GM23338 (cell line): ENCODE results near the gene SLC66A1. TPM values are rescaled to one million over a fixed set of nuclear protein-coding genes. Genes with fewer than 3 reads are reported as not detected.

Experiments
- ATAC-seq: fragments of 200-7000 bp; cut with Tn5 transposase; 3 replicates; pipeline ENCODE4 v1.9.1; 2020
- DNase-seq: peaks from one replicate; pipeline ENCODE4 v3.0.0-alpha.2; 2015; ENCODE audit warnings: low spot score
- H2AFZ ChIP-seq: fragments of 200-600 bp; sonication (generic); 2 replicates; pipeline ENCODE4 v1.8.0; 2016; ENCODE audit warnings: antibody characterized with exemption, mild to moderate bottlenecking, moderate library complexity
- H3F3A ChIP-seq: fragments of 200-600 bp; sonication (generic); replicated peaks from 2 replicates; pipeline ENCODE4 v1.8.0; 2017; ENCODE audit warnings: antibody characterized with exemption, mixed run types, low read depth
- H3K27ac ChIP-seq: fragments of 200-600 bp; sonication (generic); 2 replicates; pipeline ENCODE4 v1.6.1; 2016; ENCODE audit warnings: low read depth
- H3K27me3 ChIP-seq: fragments of 200-600 bp; sonication (generic); 2 replicates; pipeline ENCODE4 v1.8.0; 2016; ENCODE audit warnings: mild to moderate bottlenecking, mixed run types, moderate library complexity; ENCODE audit not compliant: insufficient read depth
- H3K36me3 ChIP-seq: fragments of 200-600 bp; sonication (generic); 2 replicates; pipeline ENCODE4 v1.8.0; 2016; ENCODE audit warnings: mild to moderate bottlenecking; ENCODE audit not compliant: insufficient read depth
- H3K4me1 ChIP-seq: fragments of 200-600 bp; sonication (generic); 2 replicates; pipeline ENCODE4 v1.8.0; 2016; ENCODE audit warnings: mild to moderate bottlenecking, moderate library complexity; ENCODE audit not compliant: insufficient read depth
- H3K4me2 ChIP-seq: fragments of 200-600 bp; sonication (generic); 2 replicates; pipeline ENCODE4 v1.7.1; 2017; ENCODE audit warnings: mixed run types
- H3K4me3 ChIP-seq: fragments of 200-600 bp; sonication (generic); 2 replicates; pipeline ENCODE4 v1.6.1; 2016; ENCODE audit warnings: mixed run types
- H3K79me2 ChIP-seq: fragments of 200-600 bp; sonication (generic); replicated peaks from 2 replicates; pipeline ENCODE4 v1.8.0; 2017; ENCODE audit warnings: mild to moderate bottlenecking; ENCODE audit not compliant: insufficient read depth
- H3K9me2 ChIP-seq: fragments of 200-600 bp; sonication (generic); 2 replicates; pipeline ENCODE4 v1.8.0; 2017; ENCODE audit not compliant: insufficient read depth
- H4K20me1 ChIP-seq: fragments of 200-600 bp; sonication (generic); replicated peaks from 2 replicates; pipeline ENCODE4 v1.8.0; 2017; ENCODE audit warnings: mild to moderate bottlenecking; ENCODE audit not compliant: insufficient read depth
- H3K27ac Mint-ChIP-seq: 2 replicates; pipeline ENCODE4 v1.8.0; 2020; ENCODE audit warnings: inconsistent platforms, mild to moderate bottlenecking, moderate library complexity, mixed read lengths
- H3K27me3 Mint-ChIP-seq: 3 replicates; pipeline ENCODE4 v1.8.0; 2022; ENCODE audit warnings: low read depth, mild to moderate bottlenecking, moderate library complexity, mixed read lengths, inconsistent platforms; ENCODE audit not compliant: insufficient read depth, poor library complexity
- H3K36me3 Mint-ChIP-seq: 3 replicates; pipeline ENCODE4 v1.8.0; 2021; ENCODE audit warnings: low read depth, mild to moderate bottlenecking, inconsistent platforms, moderate library complexity, mixed read lengths
- H3K4me1 Mint-ChIP-seq: 3 replicates; pipeline ENCODE4 v1.8.0; 2020; ENCODE audit warnings: mild to moderate bottlenecking, inconsistent platforms, mixed read lengths
- H3K4me3 Mint-ChIP-seq: 3 replicates; pipeline ENCODE4 v1.8.0; 2021; ENCODE audit warnings: moderate library complexity, mild to moderate bottlenecking, inconsistent platforms, mixed read lengths
- H3K9me3 Mint-ChIP-seq: 3 replicates; pipeline ENCODE4 v1.8.0; 2020; ENCODE audit warnings: moderate library complexity, mild to moderate bottlenecking, inconsistent platforms, mixed read lengths
- CREB1 ChIP-seq: fragments of 250-450 bp; sonication (Bioruptor Pico); IDR thresholded peaks from 2 replicates; pipeline ENCODE4 v1.5.0; 2020; ENCODE audit warnings: low read depth, mild to moderate bottlenecking, moderate library complexity
- ETS1 ChIP-seq: IDR thresholded peaks from 2 replicates; pipeline ENCODE4 v1.6.1; 2016; ENCODE audit warnings: antibody characterized with exemption
- EZH2 ChIP-seq: fragments of 200-600 bp; sonication (generic); IDR thresholded peaks from one replicate; pipeline ENCODE4 v1.8.0; 2017; ENCODE audit warnings: antibody characterized with exemption, mild to moderate bottlenecking, low read depth; ENCODE audit not compliant: unreplicated experiment
- EZH2phosphoT487 ChIP-seq: fragments of 200-600 bp; sonication (generic); IDR thresholded peaks from one replicate; pipeline ENCODE4 v1.8.1; 2018; ENCODE audit warnings: antibody characterized with exemption; ENCODE audit not compliant: unreplicated experiment
- JUNB ChIP-seq: IDR thresholded peaks from one replicate; pipeline ENCODE4 v1.6.1; 2016; ENCODE audit warnings: antibody characterized with exemption; ENCODE audit not compliant: unreplicated experiment
- NANOG ChIP-seq: IDR thresholded peaks from 2 replicates; pipeline ENCODE4 v1.6.1; 2016; ENCODE audit warnings: antibody characterized with exemption, borderline replicate concordance
- POLR2AphosphoS5 ChIP-seq: IDR thresholded peaks from 2 replicates; pipeline ENCODE4 v1.6.1; 2016; ENCODE audit warnings: antibody characterized with exemption, low read depth
- STAT1 ChIP-seq: IDR thresholded peaks from one replicate; pipeline ENCODE4 v1.6.1; 2016; ENCODE audit warnings: antibody characterized with exemption; ENCODE audit not compliant: unreplicated experiment
- ZNF114 ChIP-seq: fragments of 250-450 bp; sonication (Bioruptor Pico); IDR thresholded peaks from 2 replicates; pipeline ENCODE4 v1.5.0; 2020; ENCODE audit warnings: mild to moderate bottlenecking, moderate library complexity
- ZNF331 ChIP-seq: fragments of 250-450 bp; sonication (Bioruptor Pico); IDR thresholded peaks from 2 replicates; pipeline ENCODE4 v1.5.0; 2020; ENCODE audit warnings: low read depth, mild to moderate bottlenecking, moderate library complexity
- ZNF462 ChIP-seq: fragments of 250-450 bp; sonication (Bioruptor Pico); IDR thresholded peaks from 2 replicates; pipeline ENCODE4 v1.5.0; 2020; ENCODE audit warnings: mild to moderate bottlenecking, moderate library complexity
- polyA plus RNA-seq: library from polyadenylated mRNA; unstranded; fragments of >200 nt; fragmentation: Nextera tagmentation; extraction: Ambion mirVana; gene quantifications from 2 replicates; pipeline ENCODE4 v1.2.1, GENCODE V29; 2016
- total RNA-seq: library from RNA; depleted of rRNA; stranded (reverse); fragments of >200 nt; shearing (Covaris generic); gene quantifications from 2 replicates; pipeline ENCODE4 v1.2.3, GENCODE V29; 2014
- TF ChIP-seq, protein P1 (sequence below): IDR thresholded peaks from one replicate; pipeline ENCODE4 v1.6.1; 2018; ENCODE audit warnings: antibody characterized with exemption; ENCODE audit not compliant: unreplicated experiment
- TF ChIP-seq, protein P2 (sequence below), 2 experiments: fragments of 200-600 bp in 1 of 2; sonication (generic) in 1 of 2; conservative IDR thresholded peaks; 2 replicates each; pipeline versions ENCODE4 v1.5.1 to v1.6.1; 2016 to 2017; ENCODE audit warnings: antibody characterized with exemption in 2 of 2, low read depth in 2 of 2, mild to moderate bottlenecking in 2 of 2, moderate library complexity in 1 of 2

The SLC66A1 gene
- total and polyA plus RNA-seq, 2 experiments from 2014 or later: 6.9 to 19.7 TPM

DNA sequence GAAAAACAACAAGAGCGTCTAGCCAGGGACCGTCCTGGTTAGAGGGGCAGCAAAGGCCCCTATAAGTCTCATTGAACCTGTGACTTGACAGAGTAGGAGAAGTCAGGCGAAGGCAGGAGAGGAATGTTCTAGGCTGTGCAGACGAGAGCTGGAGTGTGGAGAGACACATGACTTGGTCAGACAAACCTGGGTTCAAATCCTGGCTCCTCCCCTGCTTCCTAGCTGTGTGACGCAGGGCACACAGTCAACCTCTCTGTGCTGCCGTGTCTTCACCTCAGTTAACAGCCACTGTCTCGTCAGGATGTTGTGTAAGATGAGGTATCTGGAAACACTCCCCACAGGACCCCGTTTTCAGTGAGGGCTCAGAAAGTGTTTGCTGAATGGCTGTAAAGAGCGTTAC is 15.6 kb downstream of the SLC66A1 start:
- no peaks in the 10 kb centered on the region for H3K9me3 Mint-ChIP-seq
- no peak overlapping the region for H3K27ac Mint-ChIP-seq
- no peaks in the 10 kb centered on the region for H3K79me2 ChIP-seq
- no peak overlapping the region for H3K27ac ChIP-seq
- no peaks in the 10 kb centered on the region for H3F3A ChIP-seq
- no peaks in the 10 kb centered on the region for H3K36me3 ChIP-seq
- no peaks in the 10 kb centered on the region for H3K4me1 ChIP-seq
- no peaks in the 10 kb centered on the region; the same call in 1 of the 2 replicates for H4K20me1 ChIP-seq
- no peaks in the 10 kb centered on the region for H3K27me3 ChIP-seq
- no peak overlapping the region for H3K4me3 Mint-ChIP-seq
- H3K27me3 Mint-ChIP-seq: peaks cover 8% of the 10 kb centered on the region
- no peaks in the 10 kb centered on the region for H3K9me2 ChIP-seq
- no peak overlapping the region for H3K4me3 ChIP-seq
- H3K4me1 Mint-ChIP-seq: no peaks in the 10 kb centered on the region
- TF ChIP-seq, protein P1, sequence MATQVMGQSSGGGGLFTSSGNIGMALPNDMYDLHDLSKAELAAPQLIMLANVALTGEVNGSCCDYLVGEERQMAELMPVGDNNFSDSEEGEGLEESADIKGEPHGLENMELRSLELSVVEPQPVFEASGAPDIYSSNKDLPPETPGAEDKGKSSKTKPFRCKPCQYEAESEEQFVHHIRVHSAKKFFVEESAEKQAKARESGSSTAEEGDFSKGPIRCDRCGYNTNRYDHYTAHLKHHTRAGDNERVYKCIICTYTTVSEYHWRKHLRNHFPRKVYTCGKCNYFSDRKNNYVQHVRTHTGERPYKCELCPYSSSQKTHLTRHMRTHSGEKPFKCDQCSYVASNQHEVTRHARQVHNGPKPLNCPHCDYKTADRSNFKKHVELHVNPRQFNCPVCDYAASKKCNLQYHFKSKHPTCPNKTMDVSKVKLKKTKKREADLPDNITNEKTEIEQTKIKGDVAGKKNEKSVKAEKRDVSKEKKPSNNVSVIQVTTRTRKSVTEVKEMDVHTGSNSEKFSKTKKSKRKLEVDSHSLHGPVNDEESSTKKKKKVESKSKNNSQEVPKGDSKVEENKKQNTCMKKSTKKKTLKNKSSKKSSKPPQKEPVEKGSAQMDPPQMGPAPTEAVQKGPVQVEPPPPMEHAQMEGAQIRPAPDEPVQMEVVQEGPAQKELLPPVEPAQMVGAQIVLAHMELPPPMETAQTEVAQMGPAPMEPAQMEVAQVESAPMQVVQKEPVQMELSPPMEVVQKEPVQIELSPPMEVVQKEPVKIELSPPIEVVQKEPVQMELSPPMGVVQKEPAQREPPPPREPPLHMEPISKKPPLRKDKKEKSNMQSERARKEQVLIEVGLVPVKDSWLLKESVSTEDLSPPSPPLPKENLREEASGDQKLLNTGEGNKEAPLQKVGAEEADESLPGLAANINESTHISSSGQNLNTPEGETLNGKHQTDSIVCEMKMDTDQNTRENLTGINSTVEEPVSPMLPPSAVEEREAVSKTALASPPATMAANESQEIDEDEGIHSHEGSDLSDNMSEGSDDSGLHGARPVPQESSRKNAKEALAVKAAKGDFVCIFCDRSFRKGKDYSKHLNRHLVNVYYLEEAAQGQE: no peak
- TF ChIP-seq EZH2 (no peak), ZNF462 (CRISPR knock-in tag) (no peak), CREB1 (CRISPR knock-in tag) (no peak), JUNB (no peak), EZH2phosphoT487 (no peak), ETS1 (no peak), POLR2AphosphoS5 (no peak), STAT1 (no peak), ZNF114 (CRISPR knock-in tag) (no peak), NANOG (no peak), ZNF331 (CRISPR knock-in tag) (no peak)
- TF ChIP-seq, protein P2, sequence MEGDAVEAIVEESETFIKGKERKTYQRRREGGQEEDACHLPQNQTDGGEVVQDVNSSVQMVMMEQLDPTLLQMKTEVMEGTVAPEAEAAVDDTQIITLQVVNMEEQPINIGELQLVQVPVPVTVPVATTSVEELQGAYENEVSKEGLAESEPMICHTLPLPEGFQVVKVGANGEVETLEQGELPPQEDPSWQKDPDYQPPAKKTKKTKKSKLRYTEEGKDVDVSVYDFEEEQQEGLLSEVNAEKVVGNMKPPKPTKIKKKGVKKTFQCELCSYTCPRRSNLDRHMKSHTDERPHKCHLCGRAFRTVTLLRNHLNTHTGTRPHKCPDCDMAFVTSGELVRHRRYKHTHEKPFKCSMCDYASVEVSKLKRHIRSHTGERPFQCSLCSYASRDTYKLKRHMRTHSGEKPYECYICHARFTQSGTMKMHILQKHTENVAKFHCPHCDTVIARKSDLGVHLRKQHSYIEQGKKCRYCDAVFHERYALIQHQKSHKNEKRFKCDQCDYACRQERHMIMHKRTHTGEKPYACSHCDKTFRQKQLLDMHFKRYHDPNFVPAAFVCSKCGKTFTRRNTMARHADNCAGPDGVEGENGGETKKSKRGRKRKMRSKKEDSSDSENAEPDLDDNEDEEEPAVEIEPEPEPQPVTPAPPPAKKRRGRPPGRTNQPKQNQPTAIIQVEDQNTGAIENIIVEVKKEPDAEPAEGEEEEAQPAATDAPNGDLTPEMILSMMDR (conservative IDR thresholded peaks at IDR 0.05; ENCODE audit: low read depth in 2 of 2): no peak
- no peak for ATAC-seq
- H3K36me3 Mint-ChIP-seq: peaks cover 10% of the 10 kb centered on the region
- DNase-seq: no peak
- no peak overlapping the region for H2AFZ ChIP-seq
- no peak overlapping the region for H3K4me2 ChIP-seq
